ENCODE data around the gene LGR6. TPM values are rescaled to one million over a fixed set of nuclear protein-coding genes. Genes with fewer than 3 reads are reported as not detected.
A peak's percentile ranks its signal among the peaks of the same experiment; 100 is the strongest.

Gene LGR6
- total and polyA plus RNA-seq, 10 of the 15 experiments (the other 5 are each of a cell fraction or from before 2014, with no cell fraction given): not detected

- TF ChIP-seq, protein P1, sequence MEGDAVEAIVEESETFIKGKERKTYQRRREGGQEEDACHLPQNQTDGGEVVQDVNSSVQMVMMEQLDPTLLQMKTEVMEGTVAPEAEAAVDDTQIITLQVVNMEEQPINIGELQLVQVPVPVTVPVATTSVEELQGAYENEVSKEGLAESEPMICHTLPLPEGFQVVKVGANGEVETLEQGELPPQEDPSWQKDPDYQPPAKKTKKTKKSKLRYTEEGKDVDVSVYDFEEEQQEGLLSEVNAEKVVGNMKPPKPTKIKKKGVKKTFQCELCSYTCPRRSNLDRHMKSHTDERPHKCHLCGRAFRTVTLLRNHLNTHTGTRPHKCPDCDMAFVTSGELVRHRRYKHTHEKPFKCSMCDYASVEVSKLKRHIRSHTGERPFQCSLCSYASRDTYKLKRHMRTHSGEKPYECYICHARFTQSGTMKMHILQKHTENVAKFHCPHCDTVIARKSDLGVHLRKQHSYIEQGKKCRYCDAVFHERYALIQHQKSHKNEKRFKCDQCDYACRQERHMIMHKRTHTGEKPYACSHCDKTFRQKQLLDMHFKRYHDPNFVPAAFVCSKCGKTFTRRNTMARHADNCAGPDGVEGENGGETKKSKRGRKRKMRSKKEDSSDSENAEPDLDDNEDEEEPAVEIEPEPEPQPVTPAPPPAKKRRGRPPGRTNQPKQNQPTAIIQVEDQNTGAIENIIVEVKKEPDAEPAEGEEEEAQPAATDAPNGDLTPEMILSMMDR (IDR thresholded peaks at IDR 0.05 in 2 of 3, conservative IDR thresholded peaks at IDR 0.05 in 1 of 3; ENCODE audit: control insufficient read depth in 2 of 3, extremely low read depth in 1 of 3, insufficient read depth in 1 of 3, low read depth in 3 of 3, low read length in 3 of 3): peak; percentile 43 to 70 (median 49)
- TF ChIP-seq CREM (IDR thresholded peaks at IDR 0.05; ENCODE audit: low read depth) (no peak), FOXK2 (IDR thresholded peaks at IDR 0.05) (no peak), RAD21 (IDR thresholded peaks at IDR 0.05; ENCODE audit: insufficient read depth, low read depth, low read length) (no peak), IKZF1 (conservative IDR thresholded peaks at IDR 0.05) (peak; percentile 86), MTA3 (IDR thresholded peaks at IDR 0.05; ENCODE audit: borderline replicate concordance, low read length) (no peak), KDM1A (IDR thresholded peaks at IDR 0.05; ENCODE audit: borderline replicate concordance) (no peak), PAX8 (IDR thresholded peaks at IDR 0.05) (no peak)
- TF ChIP-seq, protein P2, sequence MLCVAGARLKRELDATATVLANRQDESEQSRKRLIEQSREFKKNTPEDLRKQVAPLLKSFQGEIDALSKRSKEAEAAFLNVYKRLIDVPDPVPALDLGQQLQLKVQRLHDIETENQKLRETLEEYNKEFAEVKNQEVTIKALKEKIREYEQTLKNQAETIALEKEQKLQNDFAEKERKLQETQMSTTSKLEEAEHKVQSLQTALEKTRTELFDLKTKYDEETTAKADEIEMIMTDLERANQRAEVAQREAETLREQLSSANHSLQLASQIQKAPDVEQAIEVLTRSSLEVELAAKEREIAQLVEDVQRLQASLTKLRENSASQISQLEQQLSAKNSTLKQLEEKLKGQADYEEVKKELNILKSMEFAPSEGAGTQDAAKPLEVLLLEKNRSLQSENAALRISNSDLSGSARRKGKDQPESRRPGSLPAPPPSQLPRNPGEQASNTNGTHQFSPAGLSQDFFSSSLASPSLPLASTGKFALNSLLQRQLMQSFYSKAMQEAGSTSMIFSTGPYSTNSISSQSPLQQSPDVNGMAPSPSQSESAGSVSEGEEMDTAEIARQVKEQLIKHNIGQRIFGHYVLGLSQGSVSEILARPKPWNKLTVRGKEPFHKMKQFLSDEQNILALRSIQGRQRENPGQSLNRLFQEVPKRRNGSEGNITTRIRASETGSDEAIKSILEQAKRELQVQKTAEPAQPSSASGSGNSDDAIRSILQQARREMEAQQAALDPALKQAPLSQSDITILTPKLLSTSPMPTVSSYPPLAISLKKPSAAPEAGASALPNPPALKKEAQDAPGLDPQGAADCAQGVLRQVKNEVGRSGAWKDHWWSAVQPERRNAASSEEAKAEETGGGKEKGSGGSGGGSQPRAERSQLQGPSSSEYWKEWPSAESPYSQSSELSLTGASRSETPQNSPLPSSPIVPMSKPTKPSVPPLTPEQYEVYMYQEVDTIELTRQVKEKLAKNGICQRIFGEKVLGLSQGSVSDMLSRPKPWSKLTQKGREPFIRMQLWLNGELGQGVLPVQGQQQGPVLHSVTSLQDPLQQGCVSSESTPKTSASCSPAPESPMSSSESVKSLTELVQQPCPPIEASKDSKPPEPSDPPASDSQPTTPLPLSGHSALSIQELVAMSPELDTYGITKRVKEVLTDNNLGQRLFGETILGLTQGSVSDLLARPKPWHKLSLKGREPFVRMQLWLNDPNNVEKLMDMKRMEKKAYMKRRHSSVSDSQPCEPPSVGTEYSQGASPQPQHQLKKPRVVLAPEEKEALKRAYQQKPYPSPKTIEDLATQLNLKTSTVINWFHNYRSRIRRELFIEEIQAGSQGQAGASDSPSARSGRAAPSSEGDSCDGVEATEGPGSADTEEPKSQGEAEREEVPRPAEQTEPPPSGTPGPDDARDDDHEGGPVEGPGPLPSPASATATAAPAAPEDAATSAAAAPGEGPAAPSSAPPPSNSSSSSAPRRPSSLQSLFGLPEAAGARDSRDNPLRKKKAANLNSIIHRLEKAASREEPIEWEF (IDR thresholded peaks at IDR 0.05; ENCODE audit: insufficient replicate concordance, low read depth, low read length): no peak
Measured at GRCh38 chr1:202158810-202159533, 34.6 kb upstream of the LGR6 start (continued).
